HepG2 (cell line): ENCODE data around the gene ARL5B.
A peak's percentile ranks its signal among the peaks of the same experiment; 100 is the strongest.
"Not testable (repeated sequence)": the region's sequence is repeated elsewhere in the genome, so short reads cannot be mapped to it uniquely, and the experiment has no call there.

ENCODE experiments used
- CHD2 ChIP-seq: IDR thresholded peaks from 2 replicates; pipeline ENCODE4 v1.6.1; 2011; ENCODE audit warnings: low read depth, low read length, improper control_type of control experiment
- KLF16 ChIP-seq, 2 experiments: sonication (generic) in 1 of 2; formaldehyde crosslinking in 1 of 2; IDR thresholded peaks; 2 replicates each; pipeline versions ENCODE4 v1.6.1 to v1.8.0; 2016 to 2023; ENCODE audit warnings: missing genetic modification reagents in 2 of 2, missing compliant biosample characterization in 1 of 2
- MTA3 ChIP-seq: sonication (generic); formaldehyde crosslinking; IDR thresholded peaks from 2 replicates; pipeline ENCODE4 v1.4.0; 2020; ENCODE audit warnings: missing genetic modification reagents
- NR2C2 ChIP-seq: sonication (generic); formaldehyde crosslinking; IDR thresholded peaks from 2 replicates; pipeline ENCODE4 v1.4.0; 2020; ENCODE audit warnings: missing genetic modification reagents, mild to moderate bottlenecking, moderate library complexity, borderline replicate concordance
- POLR2A ChIP-seq, 2 experiments: IDR thresholded peaks; 2 replicates each; pipeline ENCODE4 v1.6.1; 2011; ENCODE audit warnings: low read depth in 2 of 2, low read length in 2 of 2, mild to moderate bottlenecking in 1 of 2, moderate library complexity in 1 of 2; ENCODE audit not compliant: insufficient read depth in 1 of 2
- TOPORS ChIP-seq: sonication (generic); formaldehyde crosslinking; IDR thresholded peaks from 2 replicates; pipeline ENCODE4 v1.8.0; 2023; ENCODE audit warnings: mild to moderate bottlenecking, missing genetic modification reagents
- ZNF768 ChIP-seq: sonication (generic); formaldehyde crosslinking; IDR thresholded peaks from 2 replicates; pipeline ENCODE4 v1.4.0; 2020; ENCODE audit warnings: missing genetic modification reagents
- TF ChIP-seq, protein P1 (sequence below): sonication (generic); formaldehyde crosslinking; IDR thresholded peaks from 2 replicates; pipeline ENCODE4 v1.5.0; 2020; ENCODE audit warnings: mild to moderate bottlenecking, missing genetic modification reagents, moderate library complexity

DNA sequence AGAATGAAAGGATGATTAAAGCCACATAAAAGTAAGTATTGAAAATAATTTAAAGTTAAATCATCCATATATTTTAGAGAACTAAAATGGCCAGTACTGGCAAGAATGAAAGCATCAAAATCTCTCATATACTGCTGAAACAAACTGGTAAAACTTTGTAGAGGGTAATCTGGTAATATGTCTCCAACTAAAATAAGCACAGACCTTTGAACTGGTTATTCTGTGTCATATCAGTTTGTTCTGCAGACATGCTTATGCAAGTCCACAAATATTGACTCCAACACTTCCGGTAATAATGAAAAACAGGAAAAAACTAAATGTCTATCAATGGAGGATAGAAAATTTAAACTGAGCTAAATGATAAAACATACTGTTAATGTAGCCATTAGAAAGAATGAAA lies 21.8 kb upstream of the ARL5B start:
- TF ChIP-seq KLF16 (CRISPR knock-in tag; IDR thresholded peaks at IDR 0.05) = 0 out of 4 replicates have a peak, but pooled peaks of 1 of the 2 experiments have one; percentile 31
- TF ChIP-seq, protein P1, sequence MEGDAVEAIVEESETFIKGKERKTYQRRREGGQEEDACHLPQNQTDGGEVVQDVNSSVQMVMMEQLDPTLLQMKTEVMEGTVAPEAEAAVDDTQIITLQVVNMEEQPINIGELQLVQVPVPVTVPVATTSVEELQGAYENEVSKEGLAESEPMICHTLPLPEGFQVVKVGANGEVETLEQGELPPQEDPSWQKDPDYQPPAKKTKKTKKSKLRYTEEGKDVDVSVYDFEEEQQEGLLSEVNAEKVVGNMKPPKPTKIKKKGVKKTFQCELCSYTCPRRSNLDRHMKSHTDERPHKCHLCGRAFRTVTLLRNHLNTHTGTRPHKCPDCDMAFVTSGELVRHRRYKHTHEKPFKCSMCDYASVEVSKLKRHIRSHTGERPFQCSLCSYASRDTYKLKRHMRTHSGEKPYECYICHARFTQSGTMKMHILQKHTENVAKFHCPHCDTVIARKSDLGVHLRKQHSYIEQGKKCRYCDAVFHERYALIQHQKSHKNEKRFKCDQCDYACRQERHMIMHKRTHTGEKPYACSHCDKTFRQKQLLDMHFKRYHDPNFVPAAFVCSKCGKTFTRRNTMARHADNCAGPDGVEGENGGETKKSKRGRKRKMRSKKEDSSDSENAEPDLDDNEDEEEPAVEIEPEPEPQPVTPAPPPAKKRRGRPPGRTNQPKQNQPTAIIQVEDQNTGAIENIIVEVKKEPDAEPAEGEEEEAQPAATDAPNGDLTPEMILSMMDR (CRISPR knock-in tag) = not testable (repeated sequence)
- not testable (repeated sequence) for TF ChIP-seq TOPORS (CRISPR knock-in tag); POLR2A (IDR thresholded peaks at IDR 0.05; ENCODE audit: insufficient read depth in 1 of 2, low read depth in 2 of 2, low read length in 2 of 2); NR2C2; CHD2; ZNF768 (CRISPR knock-in tag); MTA3 (CRISPR knock-in tag)
